Measurements from ENCODE around the gene ESYT3.
"Not testable (repeated sequence)": the region's sequence is repeated elsewhere in the genome, so short reads cannot be mapped to it uniquely, and the experiment has no call there.

ESYT3 gene

DNA sequence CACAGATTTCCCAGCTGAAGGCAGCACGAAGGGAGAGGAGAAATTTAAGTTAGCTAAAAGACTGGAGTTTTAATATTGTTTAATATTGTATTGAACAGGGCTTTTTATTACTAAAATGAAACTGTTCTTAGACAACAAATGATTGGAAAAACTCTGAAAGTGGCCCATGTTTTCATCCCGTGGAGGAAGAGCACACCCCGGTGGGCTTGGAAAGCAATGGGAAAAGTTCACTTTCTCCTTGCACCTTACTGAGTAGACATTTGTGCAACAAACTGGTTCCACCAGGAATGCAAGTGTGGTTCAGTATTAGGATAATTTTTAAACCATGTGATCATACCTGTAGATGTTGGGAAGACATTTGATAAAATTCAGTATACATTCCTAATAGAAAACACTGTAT lies 8.2 kb upstream of the ESYT3 start:
- H3K4me3 ChIP-seq (ENCODE audit: control insufficient read depth, low read depth, low read length): no peak overlapping the region
- DNase-seq (ENCODE audit: low read depth): peak; percentile 15
- TF ChIP-seq, protein P1, sequence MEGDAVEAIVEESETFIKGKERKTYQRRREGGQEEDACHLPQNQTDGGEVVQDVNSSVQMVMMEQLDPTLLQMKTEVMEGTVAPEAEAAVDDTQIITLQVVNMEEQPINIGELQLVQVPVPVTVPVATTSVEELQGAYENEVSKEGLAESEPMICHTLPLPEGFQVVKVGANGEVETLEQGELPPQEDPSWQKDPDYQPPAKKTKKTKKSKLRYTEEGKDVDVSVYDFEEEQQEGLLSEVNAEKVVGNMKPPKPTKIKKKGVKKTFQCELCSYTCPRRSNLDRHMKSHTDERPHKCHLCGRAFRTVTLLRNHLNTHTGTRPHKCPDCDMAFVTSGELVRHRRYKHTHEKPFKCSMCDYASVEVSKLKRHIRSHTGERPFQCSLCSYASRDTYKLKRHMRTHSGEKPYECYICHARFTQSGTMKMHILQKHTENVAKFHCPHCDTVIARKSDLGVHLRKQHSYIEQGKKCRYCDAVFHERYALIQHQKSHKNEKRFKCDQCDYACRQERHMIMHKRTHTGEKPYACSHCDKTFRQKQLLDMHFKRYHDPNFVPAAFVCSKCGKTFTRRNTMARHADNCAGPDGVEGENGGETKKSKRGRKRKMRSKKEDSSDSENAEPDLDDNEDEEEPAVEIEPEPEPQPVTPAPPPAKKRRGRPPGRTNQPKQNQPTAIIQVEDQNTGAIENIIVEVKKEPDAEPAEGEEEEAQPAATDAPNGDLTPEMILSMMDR (conservative IDR thresholded peaks at IDR 0.05; ENCODE audit: control insufficient read depth, insufficient read depth, low read depth, low read length): peak; percentile 47

DNA sequence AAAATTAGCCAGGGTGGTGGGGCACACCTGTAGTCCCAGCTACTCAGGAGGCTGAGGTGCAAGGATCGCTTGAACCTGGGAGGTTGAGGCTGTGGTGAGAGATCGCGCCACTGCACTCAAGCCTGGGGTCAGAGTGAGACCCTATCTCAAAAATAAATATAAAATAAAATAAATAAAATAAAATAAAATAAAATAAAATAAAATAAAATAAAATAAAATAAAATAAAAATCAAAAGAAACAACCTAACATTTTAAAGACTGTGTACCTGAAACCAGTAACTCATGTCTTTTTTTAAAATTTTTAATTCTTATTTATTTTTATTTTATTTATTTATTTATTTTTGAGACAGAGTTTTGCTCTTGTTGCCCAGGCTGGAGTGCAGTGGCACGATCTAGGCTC lies 7.7 kb upstream of the ESYT3 start:
- DNase-seq (ENCODE audit: low read depth); H3K4me3 ChIP-seq (ENCODE audit: control insufficient read depth, low read depth, low read length): not testable (repeated sequence)

DNA sequence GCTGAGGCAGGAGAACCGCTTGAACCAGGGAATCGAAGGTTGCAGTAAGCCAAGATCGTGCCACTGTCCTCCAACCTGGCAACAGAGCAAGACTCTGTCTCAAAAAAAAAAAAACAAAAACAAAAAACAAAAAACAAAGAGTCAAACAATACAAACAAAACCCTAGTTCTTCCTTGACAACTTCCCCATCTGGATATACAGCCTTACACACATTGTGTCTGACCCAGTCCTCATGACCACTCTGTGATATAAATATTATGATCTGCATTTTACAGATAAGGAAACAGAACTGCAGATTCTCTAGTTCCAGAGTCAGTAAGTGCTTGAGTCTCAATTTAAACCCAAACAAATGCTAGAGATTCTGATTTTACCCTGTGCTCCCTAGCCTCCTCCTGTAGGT lies 4.8 kb upstream of the ESYT3 start:
- DNase-seq (ENCODE audit: low read depth): no peak
- no peak overlapping the region for H3K4me3 ChIP-seq (ENCODE audit: control insufficient read depth, low read depth, low read length)
- TF ChIP-seq, protein P1 (conservative IDR thresholded peaks at IDR 0.05; ENCODE audit: control insufficient read depth, insufficient read depth, low read depth, low read length): no peak

DNA sequence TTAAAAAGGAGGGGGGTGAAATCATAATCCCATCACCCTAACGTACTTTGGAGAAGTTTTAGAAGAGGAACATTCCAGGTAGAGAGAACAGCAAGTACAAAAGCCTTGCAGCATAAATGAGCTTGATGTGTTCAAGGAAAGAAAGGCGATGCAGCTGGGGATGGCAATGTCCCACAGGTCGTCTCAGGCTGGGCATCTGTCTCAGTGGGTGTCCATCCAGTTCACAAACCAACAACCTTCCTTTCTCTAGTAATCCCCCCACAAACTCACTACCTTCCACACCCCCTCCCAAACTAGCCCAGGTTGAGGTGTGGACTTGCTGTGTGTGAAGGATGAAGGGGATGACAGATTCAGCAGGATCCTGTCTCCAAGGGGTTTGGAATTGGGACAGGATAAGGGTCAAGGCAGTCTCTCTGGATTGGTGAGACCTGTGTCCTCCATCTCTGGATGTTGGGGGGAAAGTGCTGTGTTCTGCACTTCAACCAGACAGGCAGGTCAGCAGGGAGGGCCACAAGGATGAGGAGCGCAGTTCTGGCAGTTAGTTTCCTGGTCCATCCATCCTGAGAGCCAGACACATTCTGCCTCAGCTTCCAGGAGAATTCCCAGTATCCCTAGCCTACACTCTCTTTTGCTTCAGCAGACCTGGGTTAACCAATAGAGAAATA lies 1.7 kb upstream of the ESYT3 start:
- TF ChIP-seq, protein P1 (conservative IDR thresholded peaks at IDR 0.05; ENCODE audit: control insufficient read depth, insufficient read depth, low read depth, low read length): no peak
- no peak for DNase-seq (ENCODE audit: low read depth)
- H3K4me3 ChIP-seq (ENCODE audit: control insufficient read depth, low read depth, low read length): no peak overlapping the region

DNA sequence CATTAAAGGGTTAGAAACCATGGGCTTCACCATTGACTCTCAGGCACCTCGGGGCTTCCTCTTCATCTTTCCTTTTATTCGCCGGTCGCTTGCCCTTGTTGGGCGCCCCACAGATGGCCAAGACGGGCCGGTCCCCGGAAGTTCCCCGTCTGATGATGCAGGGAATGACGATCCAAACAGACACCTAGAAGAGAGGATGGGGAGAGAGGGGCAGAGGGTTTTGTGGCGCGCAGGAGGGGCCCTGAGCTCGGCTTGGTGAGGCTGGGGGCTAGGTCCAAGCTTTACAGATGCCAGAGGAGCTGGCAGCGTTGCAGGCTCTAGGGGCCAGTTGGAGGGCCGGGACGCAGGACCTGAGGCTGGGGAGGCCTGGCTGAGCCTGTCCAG lies 532 bp upstream of the ESYT3 start:
- TF ChIP-seq, protein P1 (conservative IDR thresholded peaks at IDR 0.05; ENCODE audit: control insufficient read depth, insufficient read depth, low read depth, low read length): no peak
- no peak for DNase-seq (ENCODE audit: low read depth)
- H3K4me3 ChIP-seq (ENCODE audit: control insufficient read depth, low read depth, low read length): no peak overlapping the region

DNA sequence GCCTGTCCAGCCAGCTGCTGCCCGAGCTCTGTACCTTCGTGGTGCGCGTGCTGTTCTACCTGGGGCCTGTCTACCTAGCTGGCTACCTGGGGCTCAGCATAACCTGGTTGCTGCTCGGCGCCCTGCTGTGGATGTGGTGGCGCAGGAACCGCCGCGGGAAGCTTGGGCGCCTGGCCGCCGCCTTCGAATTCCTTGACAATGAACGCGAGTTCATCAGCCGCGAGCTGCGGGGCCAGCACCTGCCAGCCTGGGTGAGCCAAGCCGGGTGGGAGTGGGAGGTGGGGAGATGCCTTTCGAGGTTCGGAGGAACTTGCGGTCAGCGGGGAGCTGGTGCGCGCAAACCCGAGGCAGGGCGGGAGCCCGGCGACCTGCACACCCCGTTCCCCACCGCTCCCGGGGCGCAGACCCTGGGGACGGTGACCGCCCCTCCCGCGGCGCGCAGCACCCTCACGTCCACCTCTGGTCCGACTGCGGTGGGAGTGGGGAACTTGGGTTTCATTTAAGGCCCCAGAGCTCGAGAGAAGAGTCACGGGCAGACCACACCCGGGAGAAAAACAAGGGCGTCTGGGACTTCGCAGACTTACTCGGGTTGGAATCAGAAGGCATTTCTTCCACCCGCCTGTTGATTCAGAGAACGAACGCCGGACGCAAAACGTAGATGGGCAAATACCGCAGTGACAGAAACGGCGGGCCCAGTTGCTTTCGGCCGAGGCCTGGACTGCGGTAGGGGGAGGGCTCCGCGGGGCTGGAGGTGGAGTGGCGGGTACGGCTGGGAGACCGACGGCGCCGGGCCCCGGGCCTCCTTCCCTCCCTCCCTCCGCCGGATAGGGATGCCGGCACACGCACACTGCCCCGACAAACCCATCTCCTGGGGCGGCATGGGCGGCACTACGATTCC lies 708 bp downstream of the ESYT3 start:
- TF ChIP-seq, protein P1 (conservative IDR thresholded peaks at IDR 0.05; ENCODE audit: control insufficient read depth, insufficient read depth, low read depth, low read length): no peak
- peak overlapping the region; percentile 34 for H3K4me3 ChIP-seq (ENCODE audit: control insufficient read depth, low read depth, low read length)
- no peak for DNase-seq (ENCODE audit: low read depth)

DNA sequence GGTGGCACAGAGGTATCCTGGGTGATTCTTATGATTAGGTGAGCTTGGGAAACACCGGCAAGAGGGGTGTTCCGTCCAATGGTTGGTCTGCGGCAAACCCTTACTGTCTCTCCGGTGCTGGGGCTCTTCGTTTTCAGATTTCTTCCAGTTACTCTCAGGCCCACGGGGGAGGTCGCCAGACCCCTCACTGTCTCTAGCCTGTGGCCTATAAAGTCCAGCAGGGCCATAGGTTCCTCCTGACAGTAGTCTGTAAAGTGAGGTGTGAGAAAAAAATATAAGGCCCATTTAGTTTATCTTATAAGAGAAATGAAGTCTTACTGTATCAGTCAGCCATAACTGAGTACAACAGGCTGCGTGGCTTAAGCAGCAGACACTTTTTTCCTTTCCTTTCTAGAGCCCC lies 1.4 kb downstream of the ESYT3 start:
- no peak overlapping the region for H3K4me3 ChIP-seq (ENCODE audit: control insufficient read depth, low read depth, low read length)
- TF ChIP-seq, protein P1 (conservative IDR thresholded peaks at IDR 0.05; ENCODE audit: control insufficient read depth, insufficient read depth, low read depth, low read length): no peak
- DNase-seq (ENCODE audit: low read depth): no peak
